SIG-M5 treated with dmso at 0.1 percent for 504 hours (cell line): ENCODE data around the gene MED23.

ENCODE experiments used
- DNase-seq: peaks from one replicate; lab custom pipeline; 2025; ENCODE audit not compliant: unreplicated experiment; lab: John Stamatoyannopoulos, UW

The MED23 gene

GRCh38 chr6:131627724-131628682, at the start of gene MED23:
Gene MED23 (minus strand): TSS chr6:131628242. CDS start chr6:131628049, 193 bp downstream.
- DNase-seq = peak; percentile 90

- no peak for DNase-seq
Measured at GRCh38 chr6:131673184-131673583, 45.1 kb upstream of the MED23 start.

GRCh38 chr6:131669891-131670290, 41.8 kb upstream of the MED23 start:
- no peak for DNase-seq

GRCh38 chr6:131663578-131664165, 35.6 kb upstream of the MED23 start:
- DNase-seq = no peak

- peak; percentile 57 for DNase-seq
Measured at GRCh38 chr6:131660195-131660594, 32.2 kb upstream of the MED23 start.

- DNase-seq = no peak
Measured at GRCh38 chr6:131658287-131658686, 30.2 kb upstream of the MED23 start.

- DNase-seq = no peak
Measured at GRCh38 chr6:131657630-131658111, 29.6 kb upstream of the MED23 start.

- no peak for DNase-seq
Measured at GRCh38 chr6:131657222-131657621, 29.2 kb upstream of the MED23 start.

GRCh38 chr6:131656667-131657066, 28.6 kb upstream of the MED23 start:
- DNase-seq = no peak

- no peak for DNase-seq
Measured at GRCh38 chr6:131655951-131656350, 27.9 kb upstream of the MED23 start.

GRCh38 chr6:131655387-131655786, 27.3 kb upstream of the MED23 start:
- DNase-seq = no peak

GRCh38 chr6:131654326-131654725, 26.3 kb upstream of the MED23 start:
- no peak for DNase-seq

GRCh38 chr6:131652472-131652871, 24.4 kb upstream of the MED23 start:
- DNase-seq = no peak

- DNase-seq = no peak
Measured at GRCh38 chr6:131651782-131652181, 23.7 kb upstream of the MED23 start.

GRCh38 chr6:131646249-131646670, 18.2 kb upstream of the MED23 start:
- no peak for DNase-seq

- DNase-seq = no peak
Measured at GRCh38 chr6:131645846-131646245, 17.8 kb upstream of the MED23 start.

- no peak for DNase-seq
Measured at GRCh38 chr6:131644921-131645320, 16.9 kb upstream of the MED23 start.

- DNase-seq = no peak
Measured at GRCh38 chr6:131643855-131644460, 15.9 kb upstream of the MED23 start.

GRCh38 chr6:131642987-131643611, 15.1 kb upstream of the MED23 start:
- DNase-seq = no peak

GRCh38 chr6:131642565-131642964, 14.5 kb upstream of the MED23 start:
- DNase-seq = no peak

- DNase-seq = no peak
Measured at GRCh38 chr6:131641554-131641953, 13.5 kb upstream of the MED23 start.
